Hepatocyte (in vitro differentiated cells): Measurements from ENCODE around the gene SEMA5A.

ENCODE experiments used
- CTCF ChIP-seq: fragments of 200-600 bp; sonication (generic); IDR thresholded peaks from 2 replicates; pipeline ENCODE4 v1.5.1; 2016; ENCODE audit warnings: antibody characterized with exemption, mild to moderate bottlenecking; ENCODE audit not compliant: poor library complexity
- EZH2 ChIP-seq: fragments of 200-600 bp; sonication (generic); IDR thresholded peaks from 2 replicates; pipeline ENCODE4 v1.6.1; 2016; ENCODE audit warnings: antibody characterized with exemption, mild to moderate bottlenecking, borderline replicate concordance
- EZH2phosphoT487 ChIP-seq: fragments of 200-600 bp; sonication (generic); IDR thresholded peaks from one replicate; pipeline ENCODE4 v1.6.1; 2018; ENCODE audit warnings: antibody characterized with exemption, mild to moderate bottlenecking, low read depth, moderate library complexity; ENCODE audit not compliant: unreplicated experiment, severe bottlenecking

DNA sequence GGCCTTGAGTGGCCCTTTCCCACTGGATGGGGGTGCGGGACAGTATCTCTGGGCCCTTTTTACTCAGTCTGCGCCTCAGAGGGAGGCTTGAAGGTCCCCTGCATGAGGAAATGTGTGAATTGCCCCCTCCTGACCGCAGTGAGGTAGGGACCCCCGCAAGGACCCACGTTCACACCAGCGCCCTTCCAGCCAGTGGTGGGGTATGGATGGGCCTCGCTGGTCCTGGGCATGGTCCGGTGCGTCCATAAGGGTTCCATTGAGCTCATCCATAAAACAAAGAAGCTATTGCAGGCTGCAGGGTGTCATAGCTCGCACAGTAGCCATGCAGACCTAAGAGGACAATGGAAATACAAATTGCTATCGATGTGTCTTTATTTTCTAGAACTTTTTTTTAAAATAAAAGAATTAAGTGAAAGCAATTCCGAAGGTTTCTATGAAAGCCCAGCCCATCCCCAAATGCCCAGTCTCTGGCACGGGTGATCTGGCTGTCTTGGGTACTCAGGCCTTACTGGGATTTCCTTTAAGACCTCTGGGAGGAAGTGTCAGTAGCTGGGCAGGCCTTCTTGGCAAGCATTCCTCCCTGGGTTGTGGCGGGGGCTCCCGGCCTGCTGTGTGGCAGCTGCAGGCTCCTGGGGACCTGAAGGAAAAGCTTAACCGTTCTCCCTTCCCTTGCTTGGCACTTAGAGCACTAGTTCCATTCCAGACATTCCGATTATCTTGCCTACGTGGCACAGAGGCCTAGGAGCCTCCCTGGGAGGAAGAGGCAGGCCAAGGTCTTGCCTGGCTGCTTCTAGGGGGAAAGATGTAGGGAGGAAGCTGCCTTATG is 1.5 kb upstream of the SEMA5A start:
- TF ChIP-seq CTCF (no peak), EZH2 (no peak), EZH2phosphoT487 (no peak)
